Activated CD8-positive, alpha-beta memory T cell treated with anti-CD3 and anti-CD28 coated beads for 4 hours (primary cell): ENCODE measurements around the gene ACTN4.
"Not testable (repeated sequence)": the region's sequence is repeated elsewhere in the genome, so short reads cannot be mapped to it uniquely, and the experiment has no call there.

ENCODE experiments used
- DNase-seq, 2 donors: peaks; one replicate each; pipeline ENCODE4 v3.0.0-alpha.2; 2020; ENCODE audit warnings: low read depth in 2 of 2

The ACTN4 gene

DNA sequence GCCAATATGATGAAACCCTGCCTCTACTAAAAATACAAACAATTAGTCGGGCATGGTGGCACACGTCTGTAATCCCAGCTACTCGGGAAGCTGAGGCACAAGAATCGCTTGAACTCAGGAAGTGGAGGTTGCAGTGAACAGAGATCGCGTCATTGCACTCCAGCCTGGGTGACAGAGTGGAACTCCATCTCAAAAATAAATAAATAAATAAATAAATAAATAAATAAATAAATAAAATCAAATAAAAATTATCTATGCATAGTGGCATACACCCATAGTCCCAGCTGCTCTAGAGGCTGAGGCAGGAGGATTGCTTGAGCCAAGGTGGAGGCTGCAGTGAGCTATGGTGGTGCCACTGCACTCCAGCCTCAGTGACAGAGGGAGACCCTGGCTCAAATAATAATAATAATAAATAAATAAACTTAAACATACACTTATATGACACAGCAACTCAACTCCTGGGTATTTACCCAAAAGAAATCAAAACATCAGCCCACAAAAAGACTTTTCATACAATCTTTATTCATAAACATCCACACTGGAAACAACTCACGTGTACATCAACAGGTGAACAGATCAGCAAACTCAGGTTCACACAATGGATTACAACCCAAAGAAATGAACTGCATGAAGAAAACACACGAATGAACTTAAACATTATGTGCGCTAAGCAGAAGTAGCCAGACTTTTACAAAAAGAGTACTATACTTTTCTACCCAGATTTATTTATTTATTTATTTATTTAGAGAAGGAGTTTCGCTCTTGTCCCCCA is 119.0 kb downstream of the ACTN4 start:
- no peak for DNase-seq

DNA sequence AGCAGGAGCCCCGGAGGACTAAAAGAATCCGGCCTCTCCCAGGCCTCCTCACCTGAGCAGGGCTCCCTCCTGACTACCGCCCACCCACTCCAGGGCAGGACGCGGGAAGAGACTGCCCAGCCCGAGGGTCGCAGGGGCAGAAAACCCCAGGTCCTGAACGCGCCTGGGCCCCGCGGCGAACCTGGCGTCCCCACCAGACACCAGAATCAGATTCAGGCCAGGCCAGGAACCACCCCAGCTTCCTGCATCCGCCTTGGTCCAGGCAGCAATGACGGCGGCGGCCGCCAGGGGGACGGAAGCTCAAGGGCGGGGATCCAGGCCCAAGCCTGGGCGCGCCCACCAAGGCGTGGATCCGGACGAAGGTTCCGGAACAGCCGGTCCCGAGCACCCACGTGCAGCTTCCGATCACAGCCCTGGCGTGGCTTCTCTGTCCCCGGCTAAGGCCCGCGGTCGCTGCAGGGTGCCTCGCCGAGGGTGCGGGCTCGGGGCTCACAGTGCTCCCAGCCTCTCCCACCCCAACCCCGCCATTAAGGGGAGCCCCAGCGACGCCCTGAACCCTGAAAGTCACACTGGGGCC is 122.3 kb downstream of the ACTN4 start:
- DNase-seq: peak; percentile 77 to 82

DNA sequence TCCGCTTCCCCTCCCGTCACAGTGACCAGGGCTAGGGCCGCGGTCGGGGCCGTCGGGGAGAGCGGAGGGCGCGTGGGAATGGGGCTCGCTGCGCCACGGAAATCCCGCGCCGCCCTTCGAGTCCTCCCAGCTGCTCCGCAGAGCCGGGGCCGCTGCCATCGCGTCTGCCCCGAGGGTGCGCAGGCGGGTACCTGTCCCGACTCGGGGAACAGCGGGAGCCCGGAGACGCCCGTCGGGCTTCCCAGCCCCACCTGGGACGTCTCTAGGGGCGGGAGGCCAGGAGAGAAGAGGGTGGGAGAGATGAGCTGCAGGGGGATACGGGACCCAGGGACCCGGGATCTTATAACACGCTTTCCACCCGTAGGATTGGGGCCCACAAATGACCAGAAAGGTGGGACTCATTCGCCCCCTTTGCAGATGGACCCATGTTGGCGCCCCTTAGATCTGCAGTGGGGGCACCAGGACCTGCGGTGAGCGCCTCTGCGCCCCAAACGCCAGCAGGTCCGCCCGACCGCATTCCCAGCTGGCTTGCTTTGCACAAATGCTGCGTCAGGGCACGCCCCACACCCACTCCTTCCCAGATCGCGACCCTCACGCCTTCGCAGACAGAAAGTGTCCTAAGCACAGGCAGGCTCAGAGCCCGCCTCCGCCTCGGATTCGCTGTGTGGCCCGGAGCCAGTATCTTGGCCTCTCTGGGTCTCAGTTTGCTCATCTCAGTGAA is 122.9 kb downstream of the ACTN4 start:
- DNase-seq: not testable (repeated sequence)

DNA sequence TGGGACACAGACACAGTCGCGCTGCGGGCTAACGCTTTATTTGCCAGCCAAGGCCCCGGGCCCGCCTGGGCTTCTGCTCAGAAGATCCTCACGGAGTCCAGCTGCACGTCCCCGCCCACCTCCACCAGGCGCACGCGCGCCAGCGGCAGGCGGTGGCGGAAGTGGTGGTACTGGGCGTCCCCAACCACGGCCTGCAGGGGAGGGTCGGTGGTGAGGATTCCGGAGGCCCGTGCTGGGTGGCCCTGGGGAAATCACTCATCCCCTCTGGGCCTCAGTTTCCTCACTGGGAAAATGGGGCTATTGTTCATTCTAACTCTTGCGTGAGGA is 123.5 kb downstream of the ACTN4 start:
- DNase-seq: not testable (repeated sequence)

DNA sequence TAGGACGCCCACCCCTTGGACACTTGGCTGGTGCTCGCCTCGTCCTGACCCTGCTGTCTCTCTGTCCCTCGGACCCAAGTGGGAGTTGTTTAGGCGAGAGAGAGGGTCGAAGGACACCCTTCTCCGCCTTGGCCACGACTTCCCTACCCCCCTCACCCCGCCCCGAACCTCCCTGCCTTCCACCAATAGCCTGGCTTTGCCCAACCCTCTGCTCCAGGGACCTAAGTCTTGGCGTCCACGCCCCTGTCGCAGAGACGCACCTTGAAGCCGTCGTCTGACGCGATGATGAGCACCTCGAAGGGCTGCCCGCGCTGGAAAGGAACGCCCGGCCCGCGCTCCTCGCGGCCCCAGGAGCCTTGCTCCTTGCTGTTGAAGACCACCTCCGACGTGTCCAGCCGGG is 124.1 kb downstream of the ACTN4 start:
- not testable (repeated sequence) for DNase-seq

DNA sequence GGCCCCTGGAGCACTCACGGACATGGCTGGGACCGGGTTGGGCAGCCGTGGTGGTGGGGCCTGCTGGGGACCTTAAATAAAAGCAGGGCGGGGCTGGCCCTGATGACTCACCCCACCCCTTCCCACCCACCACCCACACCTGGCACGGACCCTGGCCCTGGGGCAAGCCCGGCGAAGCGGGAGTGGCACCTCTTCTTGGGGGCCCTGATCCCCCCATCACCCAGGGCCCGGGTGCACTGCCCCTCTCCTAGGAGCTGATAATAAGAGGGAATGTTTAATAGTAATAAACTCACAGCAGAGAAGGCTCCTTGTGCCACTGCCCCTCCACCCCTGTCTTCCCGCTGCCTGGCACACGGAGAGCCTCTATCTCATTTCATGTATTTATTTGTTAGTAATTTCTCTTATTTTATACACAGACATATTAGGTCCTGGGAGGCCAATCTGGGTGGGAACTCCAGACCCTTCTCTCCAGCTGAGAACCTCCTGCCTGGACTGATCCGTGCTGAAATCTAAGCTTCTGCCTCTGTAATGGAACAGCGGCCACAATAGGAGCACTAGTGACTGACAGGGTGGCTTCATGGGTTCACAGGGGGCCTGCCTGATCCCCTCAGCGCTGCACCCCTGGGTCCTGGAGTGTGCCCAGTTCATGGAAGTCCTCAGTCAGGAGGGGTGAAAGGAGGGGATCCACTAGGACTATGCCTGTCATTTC is 126.2 kb downstream of the ACTN4 start, which contains the start of gene LGALS7:
TSS of gene LGALS7 (minus strand) at position 49 of the 709 bp plus-strand sequence. CDS start at position 24, 25 bp downstream.
- DNase-seq: no peak

DNA sequence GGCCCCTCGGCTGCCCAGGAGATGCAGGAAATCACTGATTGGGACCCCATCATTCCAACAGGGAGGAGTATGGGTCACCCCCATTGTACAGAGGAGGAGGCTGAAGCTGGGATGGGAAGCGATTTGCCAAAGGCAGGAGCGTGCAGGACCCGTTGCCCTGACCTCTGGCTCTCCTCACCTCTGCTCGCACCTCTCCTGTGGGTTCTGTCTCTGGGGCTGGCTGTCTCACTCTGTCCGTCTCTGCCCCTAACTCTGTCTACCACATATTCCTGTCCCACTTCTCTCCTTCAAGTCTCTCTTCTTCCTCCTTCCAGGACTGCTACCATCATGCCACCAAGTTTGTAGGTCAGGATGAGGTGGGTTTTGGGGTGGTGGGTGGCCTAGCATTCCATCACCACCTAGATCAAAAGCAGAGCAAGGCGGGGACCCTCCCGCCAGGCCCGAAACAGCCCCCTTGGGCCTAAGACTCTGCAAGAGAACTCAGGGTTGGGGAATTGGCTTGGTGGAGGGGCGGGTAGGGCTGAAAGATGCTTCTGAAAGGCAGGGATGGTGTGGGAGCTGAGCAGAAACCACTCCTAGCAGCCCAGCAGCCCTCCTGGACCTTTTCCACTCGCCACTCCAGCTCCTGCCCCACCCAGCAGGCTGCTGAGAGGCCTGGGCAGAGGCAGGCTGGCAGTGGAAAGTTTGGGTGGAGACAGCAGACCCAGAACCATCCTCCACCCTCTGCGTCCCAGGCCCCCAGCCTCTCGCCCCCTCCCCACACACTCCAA is 126.9 kb downstream of the ACTN4 start:
- DNase-seq: no peak

DNA sequence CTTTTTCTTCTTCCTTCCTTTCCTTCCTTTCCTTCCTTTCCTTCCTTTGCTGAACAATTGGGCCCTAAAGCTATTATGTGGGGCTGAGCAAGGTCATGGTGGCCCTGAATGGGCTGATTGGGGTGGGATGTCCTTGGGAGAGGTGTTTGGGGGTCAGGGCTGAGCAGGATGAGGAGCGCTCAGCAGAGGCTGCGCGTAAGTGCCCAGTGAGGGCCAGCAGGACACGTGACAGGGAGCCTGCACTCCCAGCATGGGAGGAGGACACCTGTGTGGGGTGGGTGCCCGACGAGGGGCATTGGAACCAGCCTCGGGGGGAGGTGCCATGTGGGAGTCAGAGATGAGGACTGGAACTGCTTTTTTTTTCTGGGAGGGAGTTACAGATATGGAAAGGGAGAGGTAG is 131.3 kb downstream of the ACTN4 start:
- no peak for DNase-seq

DNA sequence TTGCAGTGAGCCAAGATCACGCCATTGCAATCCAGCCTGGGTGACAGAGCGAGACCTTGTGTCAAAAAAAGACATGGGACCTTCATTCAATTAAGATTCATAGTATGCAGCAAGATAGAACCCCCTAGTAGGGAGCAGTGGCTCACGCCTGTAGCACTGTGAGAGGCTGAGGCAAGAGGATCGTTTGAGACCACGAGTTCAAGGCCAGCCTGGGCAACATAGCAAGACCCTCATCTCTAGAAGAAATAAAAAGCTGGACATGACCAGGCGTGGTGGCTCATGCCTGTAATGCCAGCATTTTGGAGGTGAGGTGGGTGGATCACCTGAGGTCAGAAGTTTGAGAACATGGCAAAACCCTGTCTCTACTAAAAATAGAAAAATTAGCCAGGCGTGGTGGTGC is 133.0 kb downstream of the ACTN4 start:
- DNase-seq: no peak

DNA sequence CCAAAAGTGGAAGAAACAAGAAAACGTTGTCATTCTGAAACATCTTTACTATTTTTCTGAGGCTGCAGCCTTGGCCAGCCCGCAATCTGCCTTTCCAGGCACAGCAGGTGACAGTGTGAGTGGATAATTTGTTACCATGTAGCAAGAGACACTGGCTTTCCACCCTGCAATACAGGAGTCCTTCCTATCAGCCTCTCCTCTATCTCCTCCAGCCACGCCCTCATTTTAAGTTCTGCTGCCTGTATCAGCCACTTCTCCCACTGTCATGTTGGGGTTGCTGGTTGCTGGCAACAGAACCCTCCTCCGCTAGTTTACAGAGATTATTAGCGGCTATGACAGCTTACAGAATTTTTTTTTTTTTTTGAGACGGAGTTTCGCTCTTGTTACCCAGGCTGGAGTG is 133.6 kb downstream of the ACTN4 start:
- no peak for DNase-seq
